ENCODE results near the gene MYL4.
A peak's percentile ranks its signal among the peaks of the same experiment; 100 is the strongest.
"Not testable (repeated sequence)": the region's sequence is repeated elsewhere in the genome, so short reads cannot be mapped to it uniquely, and the experiment has no call there.

The MYL4 gene

DNA sequence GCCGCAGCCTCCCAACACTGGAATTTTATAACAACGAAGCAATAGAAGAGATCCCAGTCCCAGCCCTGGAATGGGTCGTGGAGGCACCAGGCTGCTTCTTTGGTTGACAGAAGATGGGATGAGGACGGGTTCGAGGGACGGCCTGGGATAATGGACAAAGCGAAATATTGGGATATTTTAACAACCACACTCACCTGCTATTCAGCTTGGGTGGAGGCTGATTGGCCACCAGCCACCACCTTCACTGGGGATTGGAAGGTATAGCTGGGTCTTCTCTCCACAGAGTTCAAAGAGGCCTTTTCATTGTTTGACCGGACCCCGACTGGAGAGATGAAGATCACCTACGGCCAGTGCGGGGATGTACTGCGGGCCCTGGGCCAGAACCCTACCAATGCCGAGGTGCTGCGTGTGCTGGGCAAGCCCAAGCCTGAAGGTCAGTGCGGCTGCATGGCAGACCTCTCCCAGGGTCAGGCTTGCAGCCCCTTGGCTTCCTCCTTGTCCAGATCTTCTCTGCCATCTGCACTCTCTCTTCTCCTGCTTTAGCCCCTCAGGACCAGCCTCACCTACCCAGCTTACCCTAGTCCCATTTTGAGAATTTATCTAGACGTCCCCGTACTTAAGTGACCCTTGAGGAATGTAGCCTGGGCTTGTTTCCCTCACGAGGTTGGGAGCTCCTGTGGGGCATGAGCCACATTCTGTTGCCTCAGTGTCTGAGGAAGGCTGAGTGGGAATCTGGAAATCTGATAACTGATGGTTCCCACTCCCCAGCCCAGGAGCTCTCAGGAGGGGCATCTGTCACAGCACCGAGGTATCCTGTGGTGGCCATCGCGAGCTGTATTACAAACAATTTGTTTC, 10.7 kb downstream of the MYL4 start:
- H3K27ac ChIP-seq: no peak overlapping the region
- DNase-seq (ENCODE audit: low read depth, low spot score): no peak

DNA sequence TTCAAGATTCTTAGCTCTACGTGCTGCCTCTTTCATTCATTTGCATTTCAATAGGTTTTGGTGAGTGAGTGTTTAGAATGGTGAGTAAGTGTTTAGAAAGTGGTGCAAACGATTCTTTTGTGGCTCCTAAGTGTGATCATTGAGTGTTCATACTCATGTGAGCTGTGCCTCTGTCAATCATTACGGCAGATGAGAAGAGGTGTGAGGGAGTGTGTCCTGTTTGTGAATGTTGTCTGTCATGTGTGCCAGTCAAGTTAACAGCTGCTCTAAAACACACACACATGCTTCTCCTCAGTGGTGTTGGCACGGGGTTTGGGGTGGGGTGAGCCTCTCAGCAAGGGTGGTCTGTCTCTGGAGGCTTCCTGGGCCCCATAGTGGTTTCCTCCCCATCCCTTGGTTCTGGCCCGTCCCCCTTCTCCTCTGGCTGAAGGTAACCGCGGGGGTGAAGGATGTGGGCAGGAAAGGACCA, 11.4 kb downstream of the MYL4 start:
- no peak overlapping the region for H3K27ac ChIP-seq
- no peak for DNase-seq (ENCODE audit: low read depth, low spot score)

DNA sequence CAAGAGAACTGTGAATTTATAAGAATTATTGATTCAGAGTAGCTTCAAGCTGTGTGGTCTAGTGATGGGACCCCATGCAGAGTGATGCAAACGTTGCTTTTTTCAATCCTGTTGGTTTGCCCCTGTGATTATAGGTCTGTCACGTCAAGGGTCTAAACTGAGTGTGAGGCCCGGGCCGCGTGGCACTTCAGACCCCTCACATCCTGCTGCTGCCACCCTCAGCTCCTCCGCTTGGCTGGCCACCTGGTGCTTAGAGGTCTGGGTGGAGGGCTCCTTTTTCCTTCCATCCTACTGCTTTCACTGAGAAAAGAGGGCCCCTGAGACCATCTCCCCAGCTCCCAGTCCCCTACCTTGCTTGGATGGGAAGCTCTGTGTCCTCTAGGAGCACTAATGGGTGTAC, 12.0 kb downstream of the MYL4 start:
- no peak overlapping the region for H3K27ac ChIP-seq
- DNase-seq (ENCODE audit: low read depth, low spot score): no peak

DNA sequence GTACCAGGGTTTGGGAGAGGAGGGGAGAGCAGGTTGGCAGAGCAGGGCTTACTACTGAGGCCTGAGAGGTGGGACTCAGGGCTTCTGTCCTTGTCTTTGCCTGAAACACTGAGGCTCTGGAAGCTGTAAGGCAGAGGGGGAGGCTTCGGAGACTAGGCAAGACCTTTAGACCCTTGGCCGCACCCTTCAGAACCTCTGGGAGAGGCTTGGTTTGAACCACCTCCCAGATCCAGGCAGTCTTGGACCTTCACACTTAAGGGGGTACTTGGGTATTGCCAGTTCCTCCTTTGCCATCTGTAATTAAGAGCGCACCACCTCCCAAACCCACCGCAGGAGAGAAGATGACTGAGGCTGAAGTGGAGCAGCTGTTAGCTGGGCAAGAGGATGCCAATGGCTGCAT, 12.9 kb downstream of the MYL4 start:
- no peak for DNase-seq (ENCODE audit: low read depth, low spot score)
- no peak overlapping the region for H3K27ac ChIP-seq

DNA sequence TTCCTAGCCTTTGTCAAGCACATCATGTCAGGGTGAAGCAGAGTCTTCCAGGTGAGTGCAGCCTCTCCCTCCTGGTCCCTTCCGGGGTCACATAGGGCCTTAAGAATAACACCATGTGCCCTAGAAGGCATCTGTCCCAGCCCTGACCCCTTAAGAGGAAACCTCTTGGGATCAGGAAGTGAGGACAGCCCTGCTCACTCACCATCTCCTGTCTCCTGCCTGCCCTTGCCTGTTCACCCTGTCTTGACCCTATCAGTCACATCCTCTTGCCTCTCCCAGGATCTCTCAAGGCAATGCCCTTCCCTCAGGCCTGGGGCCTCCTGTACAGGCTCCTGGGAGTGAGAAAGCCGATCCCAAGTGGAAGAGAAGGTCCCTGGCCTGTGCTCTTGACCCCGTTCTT, 13.9 kb downstream of the MYL4 start:
- DNase-seq (ENCODE audit: low read depth, low spot score): no peak
- peak overlapping the region; percentile 4 for H3K27ac ChIP-seq

DNA sequence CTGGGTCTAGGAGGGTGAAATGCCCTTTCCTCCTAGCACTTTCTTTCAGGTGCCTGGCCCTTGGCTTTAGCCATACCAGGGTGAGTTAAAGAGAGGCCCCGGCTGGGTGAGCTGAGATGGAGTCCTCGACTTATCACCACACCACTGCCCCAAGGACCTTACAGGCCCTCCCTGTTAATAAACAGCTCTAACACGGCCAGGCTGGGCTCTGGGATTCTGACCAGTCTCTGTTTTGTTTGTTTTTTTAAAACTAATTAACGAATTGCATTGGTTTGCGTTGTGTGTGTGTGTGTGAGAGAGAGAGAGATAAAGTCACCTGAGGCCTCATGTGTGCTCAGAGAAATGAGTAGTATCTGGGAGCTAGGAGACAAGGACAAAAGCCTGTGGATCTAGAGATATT, 14.3 kb downstream of the MYL4 start:
- H3K27ac ChIP-seq: peak overlapping the region; percentile 4
- no peak for DNase-seq (ENCODE audit: low read depth, low spot score)

DNA sequence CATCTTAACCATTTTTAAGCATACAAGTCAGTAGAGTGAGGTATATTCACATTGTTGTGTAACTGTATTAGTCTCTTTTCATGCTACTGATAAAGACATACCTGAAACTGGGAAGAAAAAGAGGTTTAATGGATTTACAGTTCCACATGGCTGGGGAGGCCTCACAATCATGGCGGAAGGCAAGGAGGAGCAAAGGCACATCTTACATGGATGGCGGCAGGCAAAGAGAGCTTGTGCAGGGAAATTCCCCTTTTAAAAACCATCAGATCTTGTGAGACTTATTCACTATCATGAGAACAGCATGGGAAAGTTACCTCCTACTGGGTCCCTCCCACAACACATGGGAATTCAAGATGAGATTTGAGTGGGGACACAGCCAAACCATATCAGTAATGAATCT, 14.9 kb downstream of the MYL4 start:
- not testable (repeated sequence) for H3K27ac ChIP-seq; DNase-seq (ENCODE audit: low read depth, low spot score)

DNA sequence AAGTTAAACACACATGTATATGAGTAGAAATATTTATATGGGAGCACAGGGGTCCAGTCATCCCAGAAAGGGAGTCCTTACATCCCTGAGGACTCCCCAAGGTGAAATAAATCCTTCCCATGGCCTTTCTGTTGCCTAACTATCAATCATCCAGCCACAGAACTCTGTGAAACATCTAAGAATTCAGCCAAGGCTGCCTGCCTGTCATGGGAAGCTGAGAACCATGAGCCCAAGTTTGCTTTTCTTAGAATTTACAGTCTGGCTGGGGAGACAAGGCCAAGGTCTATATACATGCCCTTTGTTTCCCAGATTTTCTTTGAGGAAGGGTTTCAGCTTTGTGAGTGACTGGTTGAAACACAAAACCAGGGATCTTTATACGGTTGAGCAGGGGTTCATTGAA, 15.8 kb downstream of the MYL4 start:
- H3K27ac ChIP-seq: no peak overlapping the region
- DNase-seq (ENCODE audit: low read depth, low spot score): no peak

DNA sequence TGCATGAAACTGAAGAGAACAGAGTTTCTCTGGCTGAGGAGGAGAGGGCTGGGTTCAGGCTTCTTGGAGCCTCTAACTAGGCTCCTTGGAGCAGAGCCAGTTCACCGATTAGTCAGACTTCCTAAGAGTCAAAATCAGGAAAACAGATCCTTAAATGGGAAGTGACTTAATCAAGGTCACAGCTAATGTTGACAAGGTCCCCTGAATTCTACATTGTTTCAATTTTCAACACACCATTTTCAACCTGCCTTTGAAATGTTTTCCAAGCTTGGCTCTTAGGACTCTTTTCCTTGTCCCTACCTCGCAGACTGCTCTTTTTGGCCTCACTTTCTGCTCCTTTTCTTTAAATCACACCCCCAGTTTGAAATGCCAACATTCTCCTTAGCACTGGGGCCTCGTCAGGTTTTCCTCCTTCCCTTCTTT, 16.3 kb downstream of the MYL4 start:
- peak; percentile 20 for DNase-seq (ENCODE audit: low read depth, low spot score)
- no peak overlapping the region for H3K27ac ChIP-seq

DNA sequence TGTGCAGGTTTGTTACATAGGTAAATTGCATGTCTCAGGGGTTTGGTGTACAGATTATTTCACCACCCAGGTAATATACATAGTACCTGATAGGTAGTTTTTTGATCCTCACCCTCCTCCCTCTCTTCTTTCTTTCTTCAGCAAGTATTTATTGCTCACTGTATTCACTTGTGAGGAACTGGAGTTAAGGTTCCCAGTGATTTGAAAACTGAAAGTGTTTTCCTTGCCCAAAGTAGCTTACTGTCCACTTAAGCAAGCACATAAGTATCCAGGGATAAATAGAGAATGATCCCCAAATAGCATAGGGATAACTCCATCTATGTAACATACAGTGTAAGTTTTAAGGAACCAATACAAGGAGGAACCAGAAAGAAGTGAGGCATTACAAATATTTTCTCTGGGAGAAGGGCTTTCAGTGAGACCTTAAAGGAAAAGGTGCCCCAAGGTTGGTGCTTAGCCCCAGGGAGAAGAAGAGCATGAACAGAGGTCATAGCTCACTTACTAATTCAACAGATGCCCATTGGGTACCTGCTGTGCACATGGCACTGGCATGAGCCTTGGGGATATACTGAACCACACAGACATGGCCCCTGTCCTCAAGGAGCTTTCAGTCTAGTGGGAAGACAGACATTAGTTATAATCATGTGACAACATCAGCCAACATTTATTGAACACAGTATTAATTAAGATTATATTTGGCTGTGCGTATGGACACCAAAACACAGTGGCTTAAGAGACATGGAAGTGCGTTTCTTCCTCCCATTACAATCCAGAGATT, 17.0 kb downstream of the MYL4 start:
- DNase-seq (ENCODE audit: low read depth, low spot score): no peak
- H3K27ac ChIP-seq: no peak overlapping the region

DNA sequence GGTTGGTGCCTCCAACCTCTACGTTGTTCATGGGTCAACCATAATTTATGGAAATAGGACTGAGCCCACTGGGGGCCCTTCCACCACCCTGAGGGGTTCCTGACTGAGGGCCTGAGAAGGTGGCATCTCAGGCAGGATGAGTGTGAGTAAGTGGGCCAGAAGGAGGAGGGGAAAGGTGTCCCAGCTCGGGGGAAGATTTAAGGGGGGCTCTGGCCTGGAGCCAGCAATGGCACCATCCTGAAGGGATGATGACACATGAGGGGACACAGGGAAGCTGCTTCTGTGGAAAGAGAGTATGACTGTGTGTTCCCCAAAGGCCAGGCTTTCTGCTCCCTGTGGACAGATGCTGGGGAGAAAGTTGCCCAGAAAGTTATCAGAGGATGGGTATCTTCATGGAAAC, 18.7 kb downstream of the MYL4 start:
- H3K27ac ChIP-seq: no peak overlapping the region
- no peak for DNase-seq (ENCODE audit: low read depth, low spot score)

DNA sequence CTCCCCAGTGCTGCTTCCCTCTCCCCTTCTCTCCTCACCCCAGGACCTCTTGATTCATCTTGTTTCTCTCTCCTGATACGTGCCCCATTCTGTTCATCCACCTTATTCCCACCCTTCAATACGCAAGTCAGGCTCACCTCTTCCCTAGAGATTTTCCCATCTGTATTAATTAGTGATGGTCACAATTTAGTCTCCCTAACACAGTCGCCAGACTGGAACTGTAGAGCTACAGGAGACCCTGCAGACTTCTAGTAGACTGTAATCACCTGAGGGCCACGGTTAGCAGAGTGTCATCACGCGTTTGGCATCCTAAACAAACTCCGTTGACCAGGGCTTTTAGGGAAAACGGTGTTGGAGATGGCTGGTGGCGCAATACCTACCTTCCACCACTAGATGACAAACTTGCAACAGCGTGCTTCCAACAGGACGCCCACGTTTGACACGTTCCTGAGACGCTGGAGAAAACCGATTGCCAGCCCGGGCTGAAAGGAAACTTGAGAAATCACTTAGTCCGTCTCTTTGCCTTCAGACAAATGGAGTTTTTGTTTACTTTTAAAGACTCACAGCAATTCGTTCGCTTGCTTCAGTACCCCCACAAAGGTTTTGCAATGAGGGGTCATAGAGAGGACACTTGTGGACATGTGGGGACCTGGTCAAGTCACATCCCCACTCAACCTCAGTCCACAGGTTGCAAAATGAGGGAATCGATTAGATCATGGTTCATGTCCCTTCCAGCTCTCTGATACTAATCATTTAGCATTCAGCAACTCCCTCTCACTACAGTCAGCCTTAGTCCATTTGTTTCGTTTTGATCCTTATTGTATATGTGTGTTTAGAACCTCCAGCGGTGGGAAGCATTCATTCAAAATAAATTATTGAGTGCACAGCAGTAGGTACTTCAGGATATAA, 20.6 kb downstream of the MYL4 start:
- H3K27ac ChIP-seq: no peak overlapping the region
- DNase-seq (ENCODE audit: low read depth, low spot score): peak; percentile 70

DNA sequence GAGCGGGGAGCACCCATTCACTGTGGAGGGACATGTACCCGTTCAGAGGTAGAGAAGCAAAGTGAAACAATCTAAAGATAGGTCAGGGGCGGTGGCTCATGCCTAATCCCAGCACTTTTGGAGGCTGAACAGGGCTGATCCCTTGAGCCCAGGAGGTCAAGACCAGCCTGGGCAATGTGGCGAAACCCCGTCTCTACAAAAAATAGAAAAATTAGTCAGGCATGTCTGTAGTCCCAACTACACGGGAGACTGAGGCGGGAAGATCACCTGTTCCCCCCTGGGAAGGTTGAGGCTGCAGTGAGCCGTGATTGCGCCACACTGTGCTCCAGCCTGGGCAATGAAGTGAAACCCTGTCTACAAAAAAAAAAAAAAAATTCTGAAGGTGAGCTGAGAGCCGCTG, 21.7 kb downstream of the MYL4 start:
- no peak for DNase-seq (ENCODE audit: low read depth, low spot score)
- no peak overlapping the region for H3K27ac ChIP-seq

DNA sequence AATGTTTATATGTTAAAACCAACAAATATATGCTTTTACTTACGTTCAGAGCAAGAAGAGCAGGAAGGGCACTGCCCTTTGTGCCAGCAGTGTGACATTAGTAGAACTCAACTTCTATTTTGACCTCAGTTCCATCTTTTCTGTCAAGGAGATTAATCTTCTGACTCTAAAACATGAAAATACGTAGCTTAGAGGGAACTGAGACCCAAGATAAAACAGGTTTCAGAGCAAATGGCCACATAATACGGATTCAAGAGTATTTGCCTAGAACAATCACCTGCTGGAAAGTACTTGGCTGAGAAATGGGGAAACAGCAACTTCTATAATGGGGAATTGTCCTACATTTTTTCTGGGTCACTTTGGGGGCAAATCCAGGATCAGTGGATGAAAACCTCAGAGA, 22.2 kb downstream of the MYL4 start:
- no peak overlapping the region for H3K27ac ChIP-seq
- no peak for DNase-seq (ENCODE audit: low read depth, low spot score)

DNA sequence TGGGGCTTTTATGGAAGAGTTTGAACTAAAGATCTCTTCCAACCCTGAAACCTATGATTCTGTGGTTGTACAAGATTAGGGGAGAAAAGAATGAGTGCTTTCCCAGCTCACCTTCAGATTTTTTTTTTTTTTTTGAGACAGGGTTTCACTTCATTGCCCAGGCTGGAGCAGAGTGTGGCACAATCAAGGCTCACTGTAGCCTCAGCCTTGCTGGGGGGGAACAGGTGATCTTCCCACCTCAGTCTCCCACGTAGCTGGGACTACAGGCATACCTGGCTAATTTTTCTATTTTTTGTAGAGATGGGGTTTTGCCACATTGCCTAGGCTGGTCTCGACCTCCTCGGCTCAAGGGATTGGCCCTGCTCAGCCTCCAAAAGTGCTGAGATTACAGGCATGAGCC, 22.7 kb downstream of the MYL4 start:
- no peak overlapping the region for H3K27ac ChIP-seq
- DNase-seq (ENCODE audit: low read depth, low spot score): no peak

DNA sequence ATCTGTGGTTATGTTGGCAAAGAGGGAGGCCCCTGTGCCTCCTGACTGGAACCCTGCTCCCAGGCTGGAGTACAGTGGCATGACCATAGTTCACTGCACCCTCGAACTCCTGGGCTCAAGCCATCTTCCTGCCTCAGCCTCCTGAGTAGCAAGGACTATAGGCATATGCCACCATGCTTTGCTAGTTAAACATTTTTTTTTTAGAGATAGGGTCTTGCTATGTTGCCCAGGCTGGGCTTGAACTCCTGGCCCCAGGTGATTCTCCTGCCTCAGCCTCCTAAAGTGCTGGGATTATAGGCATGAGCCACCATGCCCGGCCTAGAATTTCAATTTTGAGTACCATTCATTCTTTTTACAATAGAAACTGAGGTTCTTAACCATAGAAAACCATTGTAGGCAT, 23.3 kb downstream of the MYL4 start:
- no peak for DNase-seq (ENCODE audit: low read depth, low spot score)
- no peak overlapping the region for H3K27ac ChIP-seq

DNA sequence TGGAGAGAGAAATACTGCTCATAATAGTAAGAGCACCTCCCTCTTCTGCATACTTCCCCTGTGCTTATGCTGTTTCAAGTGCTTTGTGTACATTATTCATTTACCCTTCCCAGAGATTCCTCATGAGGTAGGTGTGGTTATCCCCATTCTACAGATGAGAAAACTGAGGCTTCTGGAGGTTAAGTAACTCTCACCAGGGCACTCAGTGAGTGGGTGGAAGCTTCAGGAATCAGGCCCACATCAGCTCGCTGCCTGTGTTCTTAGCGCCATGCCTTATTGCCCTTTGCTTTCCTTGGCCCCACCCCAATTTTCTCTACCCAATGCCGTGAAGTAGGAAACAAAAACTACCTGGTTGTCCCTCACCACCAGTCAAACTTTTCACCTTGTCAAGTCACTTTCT, 26.4 kb downstream of the MYL4 start:
- no peak overlapping the region for H3K27ac ChIP-seq
- DNase-seq (ENCODE audit: low read depth, low spot score): no peak

DNA sequence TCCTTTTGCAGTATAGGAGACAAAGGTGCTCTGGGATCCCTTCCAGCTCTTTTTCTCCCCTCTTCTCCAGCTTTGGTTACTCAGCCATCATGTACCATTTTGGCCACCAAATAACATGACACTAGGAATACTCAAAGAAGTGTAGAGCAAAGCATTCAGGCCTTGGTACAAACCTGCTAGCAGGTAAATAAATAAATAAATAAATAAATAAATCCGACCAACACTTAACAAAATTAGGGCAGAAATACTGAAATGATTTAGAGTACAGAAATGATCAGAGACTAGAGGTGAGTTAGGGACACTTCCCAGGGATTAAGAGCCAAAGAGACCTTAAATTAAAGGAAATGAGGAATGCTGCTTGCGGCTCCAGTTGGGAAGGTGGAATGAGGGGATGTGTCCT, 26.8 kb downstream of the MYL4 start:
- H3K27ac ChIP-seq: no peak overlapping the region
- DNase-seq (ENCODE audit: low read depth, low spot score): no peak

DNA sequence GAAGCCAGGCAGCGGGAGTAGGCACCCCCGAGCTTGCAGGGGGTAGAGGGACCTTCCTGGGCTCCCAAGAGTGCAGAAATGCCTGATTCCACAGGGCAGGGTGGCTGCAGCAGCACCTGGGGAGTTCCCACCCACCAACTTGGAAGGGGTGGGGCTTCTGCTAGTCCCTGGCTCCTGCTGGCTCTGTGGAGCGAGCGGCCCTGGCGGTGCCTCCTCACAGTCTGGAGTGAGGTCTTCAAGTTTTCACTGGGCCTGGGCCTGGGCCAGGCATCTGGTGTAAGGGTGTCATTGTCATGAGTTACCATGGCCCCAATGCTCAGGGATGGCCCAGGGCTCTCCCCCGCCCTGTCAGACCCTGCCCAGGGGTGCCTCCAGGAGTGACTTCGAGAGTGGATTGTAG, 28.7 kb downstream of the MYL4 start:
- DNase-seq (ENCODE audit: low read depth, low spot score): no peak
- no peak overlapping the region for H3K27ac ChIP-seq

DNA sequence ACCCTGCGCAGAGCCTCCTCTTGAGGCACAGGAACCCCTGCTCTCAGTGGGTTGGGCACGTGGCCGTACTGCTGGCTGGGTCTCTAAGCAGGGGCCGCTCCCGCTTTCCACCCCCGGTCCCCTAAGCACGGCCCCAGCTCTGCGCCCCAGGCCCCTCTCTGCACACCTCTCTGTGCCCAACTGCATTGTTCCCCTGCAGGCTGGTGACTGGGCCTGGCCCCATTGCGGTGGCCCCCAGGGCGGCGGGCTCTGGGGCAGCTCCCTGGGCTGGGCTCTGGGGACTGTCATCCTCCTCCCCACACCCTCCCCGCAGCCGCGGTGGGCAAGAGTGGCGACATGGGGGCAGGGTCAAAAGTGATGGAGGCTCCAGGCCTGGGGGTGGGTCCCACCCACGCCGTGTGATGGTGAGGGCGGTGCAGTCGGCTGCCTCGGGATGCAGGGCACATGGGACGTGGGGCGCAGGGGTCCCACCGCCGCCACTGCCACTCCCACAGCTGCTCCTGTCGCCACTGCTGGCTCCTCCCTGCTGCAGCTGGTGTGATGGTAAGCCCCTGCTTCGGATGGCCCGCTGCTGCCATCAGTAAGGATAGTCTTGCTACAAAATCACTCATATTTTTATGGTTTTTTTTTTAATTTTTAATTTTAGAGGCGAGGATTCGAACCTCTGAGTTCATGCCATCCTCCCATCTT, 29.3 kb downstream of the MYL4 start:
- DNase-seq (ENCODE audit: low read depth, low spot score): no peak
- H3K27ac ChIP-seq: no peak overlapping the region
